GM10266 (cell line): ENCODE measurements around the gene MYRFL.
A peak's percentile ranks its signal among the peaks of the same experiment; 100 is the strongest.

ENCODE experiments used
- DNase-seq: peaks from one replicate; pipeline ENCODE4 v3.0.0; 2012; ENCODE audit errors: extremely low spot score
- CTCF ChIP-seq: IDR thresholded peaks from 2 replicates; pipeline ENCODE4 v1.5.1; 2012; ENCODE audit warnings: mild to moderate bottlenecking, low read depth; ENCODE audit not compliant: control insufficient read depth, insufficient read depth; ENCODE audit errors: missing control alignments

MYRFL gene

GRCh38 chr12:69906411-69907216 is 81.6 kb downstream of the MYRFL start:
- DNase-seq: peak; percentile 8
- no peak for TF ChIP-seq CTCF

- no peak for DNase-seq
- no peak for TF ChIP-seq CTCF
Observed at GRCh38 chr12:69908203-69908602, 83.2 kb downstream of the MYRFL start.

- DNase-seq: no peak
- no peak for TF ChIP-seq CTCF
Observed at GRCh38 chr12:69910694-69911093, 85.7 kb downstream of the MYRFL start.

- TF ChIP-seq CTCF: no peak
- no peak for DNase-seq
Observed at GRCh38 chr12:69913526-69913925, 88.5 kb downstream of the MYRFL start.

GRCh38 chr12:69915964-69916363 is 90.9 kb downstream of the MYRFL start:
- no peak for DNase-seq
- no peak for TF ChIP-seq CTCF

- no peak for TF ChIP-seq CTCF
Observed at GRCh38 chr12:69916544-69917235, 91.7 kb downstream of the MYRFL start.

GRCh38 chr12:69918287-69918686 is 93.3 kb downstream of the MYRFL start:
- no peak for DNase-seq
- TF ChIP-seq CTCF: no peak

More at GRCh38 chr12:69916544-69917235, 91.7 kb downstream of the MYRFL start:
- no peak for DNase-seq
